Measurements from ENCODE around the gene FKBP7. TPM values are rescaled to one million over a fixed set of nuclear protein-coding genes. Genes with fewer than 3 reads are reported as not detected.

FKBP7 gene
- total RNA-seq, 2 donors from 2014 or later = 4.1 to 6.3 TPM

GRCh38 chr2:178498137-178498536, 19.7 kb upstream of the FKBP7 start:
- H3K9me3 Mint-ChIP-seq = no peaks in the 10 kb centered on the region
- TF ChIP-seq, protein P1, sequence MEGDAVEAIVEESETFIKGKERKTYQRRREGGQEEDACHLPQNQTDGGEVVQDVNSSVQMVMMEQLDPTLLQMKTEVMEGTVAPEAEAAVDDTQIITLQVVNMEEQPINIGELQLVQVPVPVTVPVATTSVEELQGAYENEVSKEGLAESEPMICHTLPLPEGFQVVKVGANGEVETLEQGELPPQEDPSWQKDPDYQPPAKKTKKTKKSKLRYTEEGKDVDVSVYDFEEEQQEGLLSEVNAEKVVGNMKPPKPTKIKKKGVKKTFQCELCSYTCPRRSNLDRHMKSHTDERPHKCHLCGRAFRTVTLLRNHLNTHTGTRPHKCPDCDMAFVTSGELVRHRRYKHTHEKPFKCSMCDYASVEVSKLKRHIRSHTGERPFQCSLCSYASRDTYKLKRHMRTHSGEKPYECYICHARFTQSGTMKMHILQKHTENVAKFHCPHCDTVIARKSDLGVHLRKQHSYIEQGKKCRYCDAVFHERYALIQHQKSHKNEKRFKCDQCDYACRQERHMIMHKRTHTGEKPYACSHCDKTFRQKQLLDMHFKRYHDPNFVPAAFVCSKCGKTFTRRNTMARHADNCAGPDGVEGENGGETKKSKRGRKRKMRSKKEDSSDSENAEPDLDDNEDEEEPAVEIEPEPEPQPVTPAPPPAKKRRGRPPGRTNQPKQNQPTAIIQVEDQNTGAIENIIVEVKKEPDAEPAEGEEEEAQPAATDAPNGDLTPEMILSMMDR (conservative IDR thresholded peaks at IDR 0.05) = no peak
- H3K36me3 Mint-ChIP-seq (ENCODE audit: low read depth) = peaks cover 48% of the 10 kb centered on the region
- Histone ChIP-seq H3K9ac (ENCODE audit: extremely low read depth, low read length, poor library complexity, severe bottlenecking) (no peak overlapping the region), H3K4me3 (ENCODE audit: low read length) (no peak overlapping the region), H3K9me3 (ENCODE audit: control insufficient read depth, low read length) (no peaks in the 10 kb centered on the region), H3K27me3 (ENCODE audit: control insufficient read depth, insufficient read depth, low read length, poor library complexity, severe bottlenecking) (no peaks in the 10 kb centered on the region), H3K4me1 (ENCODE audit: control insufficient read depth, insufficient read depth, low read length) (no peaks in the 10 kb centered on the region), H3K36me3 (ENCODE audit: control insufficient read depth, insufficient read depth, low read length) (peaks cover 64% of the 10 kb centered on the region), H3K27ac (ENCODE audit: low read depth, low read length) (no peak overlapping the region)
- no peak for DNase-seq
- no peak overlapping the region for H3K27ac Mint-ChIP-seq
- H3K4me3 Mint-ChIP-seq = no peak overlapping the region
- H3K27me3 Mint-ChIP-seq (ENCODE audit: insufficient read depth) = no peaks in the 10 kb centered on the region
- no peaks in the 10 kb centered on the region for H3K4me1 Mint-ChIP-seq

DNA sequence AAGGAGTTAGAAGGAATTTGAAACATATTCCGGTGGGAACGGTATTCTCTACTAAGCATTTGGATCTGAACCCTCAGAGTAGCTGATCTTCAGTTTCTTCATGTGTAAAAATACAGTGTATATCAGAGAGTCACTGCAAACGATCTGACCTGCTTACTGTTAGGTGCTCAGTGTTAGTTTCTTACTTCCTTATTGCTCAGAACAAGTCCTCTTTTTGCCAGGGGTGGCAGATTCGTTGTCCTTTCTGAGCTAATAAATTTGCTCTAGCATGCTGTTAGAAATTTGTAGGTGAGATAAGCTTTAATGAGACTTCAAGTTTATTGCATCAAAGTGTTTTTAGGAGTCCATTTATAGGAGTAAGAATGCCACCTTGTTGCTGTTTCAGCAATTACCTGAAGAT, 17.6 kb upstream of the FKBP7 start:
- no peak overlapping the region for H3K4me3 ChIP-seq (ENCODE audit: low read length)
- no peaks in the 10 kb centered on the region for H3K4me1 ChIP-seq (ENCODE audit: control insufficient read depth, insufficient read depth, low read length)
- H3K27me3 Mint-ChIP-seq (ENCODE audit: insufficient read depth) = no peaks in the 10 kb centered on the region
- no peaks in the 10 kb centered on the region for H3K27me3 ChIP-seq (ENCODE audit: control insufficient read depth, insufficient read depth, low read length, poor library complexity, severe bottlenecking)
- TF ChIP-seq, protein P1 (conservative IDR thresholded peaks at IDR 0.05) = no peak
- no peaks in the 10 kb centered on the region for H3K9me3 ChIP-seq (ENCODE audit: control insufficient read depth, low read length)
- peaks cover 51% of the 10 kb centered on the region for H3K36me3 Mint-ChIP-seq (ENCODE audit: low read depth)
- no peak overlapping the region for H3K9ac ChIP-seq (ENCODE audit: extremely low read depth, low read length, poor library complexity, severe bottlenecking)
- H3K36me3 ChIP-seq (ENCODE audit: control insufficient read depth, insufficient read depth, low read length) = peaks cover 51% of the 10 kb centered on the region
- WGBS, 2 experiments (ENCODE audit: insufficient coverage in 1 of 2, insufficient read length in 1 of 2) = 91% methylated on average over 4 of the region's 4 CpGs
- no peaks in the 10 kb centered on the region for H3K4me1 Mint-ChIP-seq
- H3K9me3 Mint-ChIP-seq = no peaks in the 10 kb centered on the region
- DNase-seq = no peak
- H3K4me3 Mint-ChIP-seq = no peak overlapping the region
- H3K27ac Mint-ChIP-seq = no peak overlapping the region
- H3K27ac ChIP-seq (ENCODE audit: low read depth, low read length) = no peak overlapping the region

- H3K9ac ChIP-seq (ENCODE audit: extremely low read depth, low read length, poor library complexity, severe bottlenecking) = no peak overlapping the region
- WGBS, 2 experiments (ENCODE audit: insufficient coverage in 1 of 2, insufficient read length in 1 of 2) = 94 to 100% methylated on average over 2 to 6 of the region's 6 CpGs
- no peaks in the 10 kb centered on the region for H3K27me3 Mint-ChIP-seq (ENCODE audit: insufficient read depth)
Measured at GRCh38 chr2:178491612-178492011, 13.2 kb upstream of the FKBP7 start.

More at GRCh38 chr2:178491612-178492011, 13.2 kb upstream of the FKBP7 start:
- peaks cover 7% of the 10 kb centered on the region for H3K4me1 Mint-ChIP-seq
- Histone ChIP-seq H3K4me1 (ENCODE audit: control insufficient read depth, insufficient read depth, low read length) (peaks cover 2% of the 10 kb centered on the region), H3K36me3 (ENCODE audit: control insufficient read depth, insufficient read depth, low read length) (peaks cover 36% of the 10 kb centered on the region), H3K9me3 (ENCODE audit: control insufficient read depth, low read length) (no peaks in the 10 kb centered on the region), H3K27me3 (ENCODE audit: control insufficient read depth, insufficient read depth, low read length, poor library complexity, severe bottlenecking) (no peaks in the 10 kb centered on the region), H3K27ac (ENCODE audit: low read depth, low read length) (no peak overlapping the region), H3K4me3 (ENCODE audit: low read length) (no peak overlapping the region)
- TF ChIP-seq, protein P1 (conservative IDR thresholded peaks at IDR 0.05) = no peak
- H3K4me3 Mint-ChIP-seq = no peak overlapping the region
- no peak for DNase-seq
- no peaks in the 10 kb centered on the region for H3K9me3 Mint-ChIP-seq
- H3K36me3 Mint-ChIP-seq (ENCODE audit: low read depth) = peaks cover 54% of the 10 kb centered on the region
- no peak overlapping the region for H3K27ac Mint-ChIP-seq
